Stimulated activated CD4-positive, alpha-beta T cell treated with anti-CD3 and anti-CD28 coated beads, Interleukin-12 subunit alpha, Interleukin-12 subunit beta, amount 100 ng/mL, for 4 hours (primary cell): ENCODE measurements around the gene ADTRP.

ENCODE experiments used
- DNase-seq: peaks from one replicate; pipeline ENCODE4 v3.0.0-alpha.2; 2020

ADTRP gene

DNA sequence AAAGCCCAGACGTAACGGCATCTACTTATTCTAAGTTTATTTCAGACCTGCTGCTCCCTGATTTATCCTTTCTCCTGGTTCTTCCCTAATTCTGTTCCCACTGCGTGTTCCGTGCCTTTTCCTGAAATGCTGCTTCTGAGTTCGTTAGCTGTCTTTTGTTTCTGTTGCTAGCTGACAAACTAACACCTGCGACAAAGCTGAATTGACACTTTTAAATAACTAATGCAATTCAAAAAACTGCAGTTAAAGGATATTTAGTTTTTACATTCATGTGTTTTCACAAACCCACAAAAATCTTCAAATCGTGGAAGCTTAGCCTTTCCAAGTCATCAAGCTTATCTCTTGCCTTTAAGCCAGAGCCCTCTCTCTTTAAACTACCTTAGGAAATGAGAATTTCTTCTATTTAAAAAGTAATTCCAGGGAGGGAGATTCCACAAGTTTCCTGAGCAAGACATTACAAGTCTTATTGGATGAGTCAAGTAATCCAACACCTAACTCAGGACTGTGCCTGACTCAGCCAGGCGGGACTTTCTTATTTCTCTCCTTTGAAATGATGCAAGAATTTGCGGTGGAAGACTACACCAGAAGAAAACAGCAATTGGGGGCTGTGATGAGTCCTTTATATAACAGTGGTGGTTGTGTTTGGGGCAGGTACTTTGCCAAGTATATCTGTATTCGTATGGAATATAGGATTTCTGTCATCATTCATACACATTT is 6.3 kb downstream of the ADTRP start:
- DNase-seq = no peak

GRCh38 chr6:11771473-11772048 is 7.0 kb downstream of the ADTRP start:
- no peak for DNase-seq

DNA sequence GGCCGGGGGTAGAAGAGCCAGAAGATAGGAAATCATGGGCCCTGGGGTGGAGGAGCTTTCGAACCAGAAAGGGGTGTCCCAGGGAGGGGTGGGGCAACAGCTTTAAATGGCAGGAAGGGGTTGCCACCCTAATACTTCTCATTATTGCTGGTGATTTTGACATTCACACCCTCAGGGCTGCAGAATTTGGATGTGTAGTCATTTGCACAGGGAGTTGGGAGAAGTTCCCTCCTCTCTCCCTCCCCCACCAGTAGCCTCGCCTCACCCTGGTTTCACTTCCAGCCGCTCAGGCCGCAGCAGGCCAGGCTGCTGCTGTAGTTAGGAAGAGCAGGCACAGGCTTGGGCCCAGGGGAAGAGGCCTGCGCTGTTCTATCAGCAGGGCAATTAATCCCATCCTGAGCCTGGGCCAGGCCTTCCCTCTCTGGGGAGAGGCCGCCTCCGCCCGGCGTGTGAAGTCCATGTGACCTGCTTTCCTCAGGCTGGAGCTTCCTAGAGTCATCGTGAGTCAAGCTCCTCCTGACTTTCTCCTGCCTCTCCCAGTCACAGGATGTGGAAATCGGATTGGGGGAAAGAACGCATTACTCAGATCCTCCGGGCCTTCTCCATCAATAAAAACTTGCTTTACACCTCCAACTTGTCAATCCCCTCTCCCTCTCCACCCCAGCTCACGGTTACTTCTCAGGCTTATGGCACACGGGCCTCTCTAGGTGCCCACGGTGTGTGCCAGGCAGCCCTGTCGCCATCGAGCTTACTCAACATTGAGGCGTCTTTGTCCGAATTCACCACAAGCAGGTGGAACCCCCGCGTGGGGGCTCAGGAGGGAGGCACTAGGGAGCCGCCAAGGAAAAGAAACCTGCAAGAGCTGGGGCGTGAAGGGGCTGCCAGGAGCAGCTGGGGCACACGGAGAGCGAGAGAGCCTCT is 7.8 kb downstream of the ADTRP start:
- no peak for DNase-seq

GRCh38 chr6:11769811-11770545 is 8.6 kb downstream of the ADTRP start:
- no peak for DNase-seq

GRCh38 chr6:11769244-11769643 is 9.4 kb downstream of the ADTRP start:
- no peak for DNase-seq

GRCh38 chr6:11767978-11768756 is 10.4 kb downstream of the ADTRP start:
- DNase-seq = no peak

- DNase-seq = no peak
Measured at GRCh38 chr6:11767458-11767857, 11.1 kb downstream of the ADTRP start.

- DNase-seq = no peak
Measured at GRCh38 chr6:11766589-11767450, 11.8 kb downstream of the ADTRP start.

- DNase-seq = no peak
Measured at GRCh38 chr6:11766043-11766442, 12.6 kb downstream of the ADTRP start.

DNA sequence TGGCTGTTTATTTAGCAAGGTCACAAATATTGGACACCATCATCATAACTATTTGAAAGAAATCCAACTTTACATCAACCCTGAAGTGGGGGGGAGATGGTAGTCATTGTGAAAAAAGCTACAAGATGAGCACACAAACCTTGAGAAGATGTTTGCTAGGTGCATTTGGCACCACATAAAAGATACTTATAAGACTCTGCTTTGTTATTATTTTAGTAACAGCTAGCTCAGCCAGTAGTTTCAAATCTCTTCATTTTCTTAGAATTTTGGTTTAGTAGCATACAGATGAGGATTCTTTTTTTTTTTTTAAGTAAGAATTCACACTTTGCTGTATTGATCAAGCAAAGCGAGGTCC is 14.4 kb downstream of the ADTRP start:
- no peak for DNase-seq

GRCh38 chr6:11763460-11764249 is 14.9 kb downstream of the ADTRP start:
- DNase-seq = no peak

DNA sequence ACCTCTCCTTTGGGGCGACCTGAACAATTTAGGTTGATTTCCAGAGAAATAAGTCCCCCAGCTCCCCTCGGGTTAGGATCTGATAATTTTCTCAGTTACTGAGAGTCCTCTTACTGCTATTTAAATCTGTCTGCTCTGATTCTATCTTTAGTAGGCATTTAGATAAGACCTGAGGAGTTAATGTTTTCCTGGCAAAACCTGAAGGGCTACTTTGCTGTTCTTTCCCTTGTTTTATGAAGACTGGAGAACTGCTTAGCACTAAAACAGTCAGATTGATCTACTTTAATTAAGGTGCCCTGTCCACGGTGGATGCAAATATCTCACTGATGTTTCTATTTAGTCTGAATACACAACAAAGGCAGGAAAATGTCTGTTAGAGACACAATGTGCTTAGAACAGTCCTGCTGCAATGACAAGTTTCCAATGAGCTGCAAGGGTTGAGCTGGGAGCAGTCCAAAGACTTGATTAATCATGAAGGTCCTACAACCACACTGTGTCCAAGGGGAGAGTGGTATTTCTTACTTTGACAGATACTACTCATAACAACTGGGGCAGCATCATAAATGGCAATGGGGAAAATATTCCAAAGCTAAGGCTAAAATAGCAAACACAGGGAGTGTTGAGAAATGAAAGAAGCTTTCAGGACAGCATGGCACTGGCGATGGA is 15.7 kb downstream of the ADTRP start:
- DNase-seq = no peak

DNA sequence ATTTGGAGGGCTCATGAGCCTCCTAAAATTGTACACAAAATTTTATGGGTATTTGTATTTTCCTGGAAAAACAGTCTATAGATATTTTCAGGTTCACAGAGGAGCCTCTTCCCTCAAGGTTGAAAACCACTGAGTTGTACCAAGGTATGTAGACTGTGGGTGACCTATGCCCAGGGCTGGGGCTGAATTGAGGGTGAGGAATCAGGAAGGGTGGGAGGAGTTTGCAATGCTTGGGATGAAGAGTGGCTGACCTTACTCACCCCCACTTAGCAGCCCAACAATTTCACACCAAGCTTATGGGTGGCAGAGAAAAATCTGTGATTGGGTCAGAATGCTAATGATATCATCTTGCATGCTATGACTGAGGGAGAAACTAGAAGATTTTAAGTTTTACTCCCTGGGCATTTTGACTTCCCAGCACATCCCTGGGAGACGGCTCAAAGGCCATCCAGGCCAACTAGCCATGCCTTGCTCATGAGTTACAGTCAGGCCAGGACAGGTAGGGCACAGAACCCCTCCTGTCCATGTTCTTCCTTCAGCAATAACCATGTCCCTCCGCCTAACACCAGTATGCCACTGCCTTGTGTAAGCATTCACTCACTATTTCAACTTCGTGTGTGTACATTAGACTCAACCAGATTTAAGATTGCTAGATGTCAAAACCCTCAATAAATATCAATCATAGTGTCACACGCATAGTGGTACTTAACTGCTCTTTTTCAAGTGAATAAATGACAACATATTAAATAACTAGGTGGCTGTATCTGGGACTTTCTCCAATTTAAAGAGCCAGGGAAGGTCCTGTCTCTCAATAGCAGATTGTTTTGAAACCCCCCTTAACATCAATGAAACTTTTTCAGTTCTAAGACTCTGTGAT is 16.6 kb downstream of the ADTRP start:
- DNase-seq = no peak

- no peak for DNase-seq
Measured at GRCh38 chr6:11760015-11760473, 18.6 kb downstream of the ADTRP start.

DNA sequence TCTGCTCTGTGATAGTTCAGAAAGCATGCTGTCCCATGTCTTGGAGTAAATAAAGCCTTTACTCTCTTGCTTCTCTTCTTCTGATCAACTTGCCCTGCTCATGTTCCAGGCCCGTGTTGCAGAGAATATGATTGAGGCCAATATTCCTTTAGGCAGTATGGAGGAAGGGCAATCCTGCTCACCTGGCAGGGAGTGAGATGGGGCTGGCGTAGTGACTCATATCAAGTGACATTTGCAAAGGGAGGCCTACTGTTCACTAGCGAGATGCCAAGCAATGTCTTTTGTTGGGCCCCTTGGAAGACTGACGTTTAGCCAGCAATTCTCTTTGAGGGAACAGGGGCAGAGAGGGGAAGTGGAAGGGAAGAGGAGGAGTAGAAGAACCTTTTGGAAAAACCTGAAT is 19.7 kb downstream of the ADTRP start:
- DNase-seq = no peak

DNA sequence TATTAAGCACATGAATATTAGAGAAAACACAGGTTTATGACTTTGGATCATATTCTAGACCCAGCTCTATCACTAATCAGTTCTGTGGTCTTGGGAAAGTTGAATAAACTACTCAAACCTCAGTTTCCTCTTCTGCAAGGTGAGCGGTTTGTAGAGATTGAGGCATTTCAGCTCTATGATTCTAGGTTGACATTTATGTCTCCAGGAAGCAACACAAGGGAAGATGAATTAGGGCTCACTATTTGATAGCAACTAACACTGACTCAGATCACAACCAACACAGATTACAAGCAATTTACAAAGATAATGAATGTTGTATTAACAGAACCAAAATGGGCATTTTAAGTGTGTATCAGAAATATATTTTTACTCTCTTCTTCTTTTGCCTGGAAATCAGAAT is 21.9 kb downstream of the ADTRP start:
- no peak for DNase-seq

DNA sequence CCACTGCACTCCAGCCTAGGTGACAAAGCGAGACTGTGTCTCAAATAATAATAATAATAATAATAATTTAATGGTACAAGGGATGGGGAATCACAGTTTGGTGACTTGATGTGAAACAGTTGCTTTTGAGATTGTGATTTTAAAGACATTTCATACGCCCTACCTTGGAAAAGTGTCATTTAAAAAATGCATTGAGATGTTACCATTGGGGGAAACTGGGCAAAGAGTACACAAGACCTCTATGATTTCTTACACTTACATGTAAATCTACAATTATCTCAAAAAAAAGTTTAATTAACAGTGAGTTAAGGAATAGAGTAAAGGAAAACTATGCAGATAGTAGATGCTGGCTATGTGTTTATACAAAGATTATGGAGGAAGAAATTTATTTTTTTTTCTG is 22.3 kb downstream of the ADTRP start:
- DNase-seq = no peak

- DNase-seq = no peak
Measured at GRCh38 chr6:11755725-11756124, 22.9 kb downstream of the ADTRP start.
